Cardiac fibroblast (primary cell): ENCODE data around the gene BDH1.
"Not testable (repeated sequence)": the region's sequence is repeated elsewhere in the genome, so short reads cannot be mapped to it uniquely, and the experiment has no call there.

ENCODE experiments used
- DNase-seq, 2 donors: peaks; one replicate each; pipeline versions ENCODE4 v3.0.0 to v3.0.0-alpha.2; 2010; ENCODE audit warnings: low read depth in 2 of 2
- H3K4me3 ChIP-seq, 2 donors: replicated peaks in 1 of 2; 1 replicate in 1 of 2; 2 replicates in 1 of 2; pipeline ENCODE4 v1.5.1; 2011; ENCODE audit warnings: low read depth in 2 of 2, low read length in 2 of 2, mild to moderate bottlenecking in 2 of 2, moderate library complexity in 1 of 2
- CTCF ChIP-seq: IDR thresholded peaks from one replicate; pipeline ENCODE4 v1.5.1; 2011; ENCODE audit warnings: low read depth, mild to moderate bottlenecking, low read length, inconsistent platforms

Gene BDH1

GRCh38 chr3:197555281-197556261, at the start of gene BDH1:
Gene BDH1, minus strand, starts transcription at chr3:197555968. Its CDS starts 9,525 bp downstream, at chr3:197546443.
- peak within 1 kb of the TSS; percentile 82 to 88 for H3K4me3 ChIP-seq
- no peak for DNase-seq
- TF ChIP-seq CTCF, result no peak

- TF ChIP-seq CTCF, result no peak
- no peak for DNase-seq
- H3K4me3 ChIP-seq, result no peak overlapping the region
These were observed 47.7 kb upstream of the BDH1 start for GRCh38 chr3:197603317-197603933.

GRCh38 chr3:197602351-197602750, 46.6 kb upstream of the BDH1 start:
- DNase-seq, H3K4me3 ChIP-seq: not testable (repeated sequence)

- not testable (repeated sequence) for DNase-seq, H3K4me3 ChIP-seq
These were observed 45.7 kb upstream of the BDH1 start for GRCh38 chr3:197601566-197601840.

GRCh38 chr3:197600796-197601565, 45.2 kb upstream of the BDH1 start:
- H3K4me3 ChIP-seq, result no peak overlapping the region
- no peak for TF ChIP-seq CTCF
- DNase-seq, result peak in 1 of 2 donors; percentile 64

- peak overlapping the region; percentile 13 to 32 for H3K4me3 ChIP-seq
- peak; percentile 85 to 86 for DNase-seq
- TF ChIP-seq CTCF, result peak; percentile 94
These were observed 43.5 kb upstream of the BDH1 start for GRCh38 chr3:197599089-197599765.

GRCh38 chr3:197598404-197598980, 42.7 kb upstream of the BDH1 start:
- no peak for DNase-seq
- no peak for TF ChIP-seq CTCF
- H3K4me3 ChIP-seq, result no peak overlapping the region
